HepG2 (cell line): ENCODE data around the gene GRK5. TPM values are rescaled to one million over a fixed set of nuclear protein-coding genes. Genes with fewer than 3 reads are reported as not detected.

ENCODE experiments used
- ARNT2 ChIP-seq: sonication (generic); formaldehyde crosslinking; IDR thresholded peaks from 2 replicates; pipeline ENCODE4 v1.8.0; 2022; ENCODE audit warnings: mild to moderate bottlenecking, low read depth, missing genetic modification reagents, moderate library complexity
- CEBPG ChIP-seq: IDR thresholded peaks from 2 replicates; pipeline ENCODE4 v1.6.1; 2016
- ELF3 ChIP-seq: IDR thresholded peaks from 2 replicates; pipeline ENCODE4 v1.6.1; 2016; ENCODE audit warnings: missing genetic modification reagents, missing compliant biosample characterization
- FOXA3 ChIP-seq: IDR thresholded peaks from 2 replicates; pipeline ENCODE4 v1.6.1; 2016; ENCODE audit warnings: missing genetic modification reagents, missing compliant biosample characterization
- KDM5A ChIP-seq: fragments of 200-600 bp; sonication (generic); IDR thresholded peaks from 2 replicates; pipeline ENCODE4 v1.7.0; 2018; ENCODE audit warnings: antibody characterized with exemption, mild to moderate bottlenecking, low read length, borderline replicate concordance
- MTA3 ChIP-seq: sonication (generic); formaldehyde crosslinking; IDR thresholded peaks from 2 replicates; pipeline ENCODE4 v1.4.0; 2020; ENCODE audit warnings: missing genetic modification reagents
- RBM39 ChIP-seq: fragments of 200-400 bp; formaldehyde crosslinking; IDR thresholded peaks from one replicate; pipeline ENCODE4 v1.6.1; 2018; ENCODE audit warnings: antibody characterized with exemption, mild to moderate bottlenecking, low read depth, low read length; ENCODE audit not compliant: poor library complexity, severe bottlenecking
- SALL1 ChIP-seq: sonication (generic); formaldehyde crosslinking; IDR thresholded peaks from 2 replicates; pipeline ENCODE4 v1.8.0; 2022; ENCODE audit warnings: mild to moderate bottlenecking, missing genetic modification reagents
- SMC3 ChIP-seq: IDR thresholded peaks from 2 replicates; pipeline ENCODE4 v1.6.1; 2011; ENCODE audit warnings: low read length, improper control_type of control experiment
- SPEN ChIP-seq: sonication (generic); formaldehyde crosslinking; IDR thresholded peaks from 2 replicates; pipeline ENCODE4 v1.5.1; 2020; ENCODE audit warnings: low read depth, mild to moderate bottlenecking, missing genetic modification reagents
- SRY ChIP-seq: sonication (generic); formaldehyde crosslinking; IDR thresholded peaks from 2 replicates; pipeline ENCODE4 v1.8.0; 2022; ENCODE audit warnings: mild to moderate bottlenecking, missing genetic modification reagents
- TAF1 ChIP-seq: sonication (generic); formaldehyde crosslinking; IDR thresholded peaks from 2 replicates; pipeline ENCODE4 v1.4.0; 2020; ENCODE audit warnings: missing genetic modification reagents
- TMF1 ChIP-seq: sonication (generic); formaldehyde crosslinking; IDR thresholded peaks from 2 replicates; pipeline ENCODE4 v1.8.1; 2022; ENCODE audit warnings: low read depth, missing genetic modification reagents
- ZNF275 ChIP-seq: sonication (generic); formaldehyde crosslinking; IDR thresholded peaks from 2 replicates; pipeline ENCODE4 v1.8.0; 2022; ENCODE audit warnings: missing genetic modification reagents, mild to moderate bottlenecking, inconsistent platforms, borderline replicate concordance
- ZNF343 ChIP-seq: sonication (generic); formaldehyde crosslinking; IDR thresholded peaks from 2 replicates; pipeline ENCODE4 v1.4.0; 2020; ENCODE audit warnings: mild to moderate bottlenecking, missing genetic modification reagents
- ZNF510 ChIP-seq: sonication (generic); formaldehyde crosslinking; IDR thresholded peaks from 2 replicates; pipeline ENCODE4 v1.4.0; 2020; ENCODE audit warnings: low read depth, mild to moderate bottlenecking, missing genetic modification reagents
- ZNF564 ChIP-seq: sonication (generic); formaldehyde crosslinking; IDR thresholded peaks from 2 replicates; pipeline ENCODE4 v1.8.1; 2023; ENCODE audit warnings: mild to moderate bottlenecking, missing genetic modification reagents
- ZSCAN25 ChIP-seq: sonication (generic); formaldehyde crosslinking; IDR thresholded peaks from 2 replicates; pipeline ENCODE4 v1.8.0; 2022; ENCODE audit warnings: mild to moderate bottlenecking, missing genetic modification reagents
- polyA plus RNA-seq, 8 experiments: library from polyadenylated mRNA; depleted of rRNA in 3 of 8; stranded (reverse) in 7 of 8; unstranded in 1 of 8; fragments of >200 nt; fragmentation: Illumina TruSeq in 4 of 8; extraction: Trizol in 4 of 8; gene quantifications; 2 replicates each; pipeline versions ENCODE4 v1.2.1 to v1.2.3, GENCODE V29; 2011 to 2016; ENCODE audit warnings: low read depth in 4 of 8, missing spikeins in 1 of 8, mixed read lengths in 1 of 8; ENCODE audit not compliant: insufficient read depth in 1 of 8
- total RNA-seq, 5 experiments: library from RNA; depleted of rRNA; stranded (reverse); fragments of >200 nt; fragmentation: Illumina TruSeq; extraction: Trizol; gene quantifications; 2 replicates each; pipeline ENCODE4 v1.2.3, GENCODE V29; 2016; ENCODE audit warnings: low read depth in 1 of 5
- TF ChIP-seq, protein P1 (sequence below): sonication (generic); formaldehyde crosslinking; IDR thresholded peaks from 2 replicates; pipeline ENCODE4 v1.4.0; 2020; ENCODE audit warnings: mild to moderate bottlenecking, missing genetic modification reagents
- TF ChIP-seq, protein P2 (sequence below): sonication (generic); formaldehyde crosslinking; IDR thresholded peaks from 2 replicates; pipeline ENCODE4 v1.4.0; 2020; ENCODE audit warnings: missing genetic modification reagents, borderline replicate concordance
- TF ChIP-seq, protein P3 (sequence below): sonication (generic); formaldehyde crosslinking; IDR thresholded peaks from 2 replicates; pipeline ENCODE4 v1.8.1; 2023; ENCODE audit warnings: mild to moderate bottlenecking, moderate library complexity, missing genetic modification reagents
- TF ChIP-seq, protein P4 (sequence below): IDR thresholded peaks from 2 replicates; pipeline ENCODE4 v1.6.1; 2016; ENCODE audit warnings: control low read depth

GRK5 gene
- total and polyA plus RNA-seq, 2 of the 13 experiments (the other 11 are each of a cell fraction or from before 2014, with no cell fraction given): 10.4 to 12.6 TPM

GRCh38 chr10:119323085-119324016 is 116.0 kb downstream of the GRK5 start (continued):
- TF ChIP-seq, protein P1, sequence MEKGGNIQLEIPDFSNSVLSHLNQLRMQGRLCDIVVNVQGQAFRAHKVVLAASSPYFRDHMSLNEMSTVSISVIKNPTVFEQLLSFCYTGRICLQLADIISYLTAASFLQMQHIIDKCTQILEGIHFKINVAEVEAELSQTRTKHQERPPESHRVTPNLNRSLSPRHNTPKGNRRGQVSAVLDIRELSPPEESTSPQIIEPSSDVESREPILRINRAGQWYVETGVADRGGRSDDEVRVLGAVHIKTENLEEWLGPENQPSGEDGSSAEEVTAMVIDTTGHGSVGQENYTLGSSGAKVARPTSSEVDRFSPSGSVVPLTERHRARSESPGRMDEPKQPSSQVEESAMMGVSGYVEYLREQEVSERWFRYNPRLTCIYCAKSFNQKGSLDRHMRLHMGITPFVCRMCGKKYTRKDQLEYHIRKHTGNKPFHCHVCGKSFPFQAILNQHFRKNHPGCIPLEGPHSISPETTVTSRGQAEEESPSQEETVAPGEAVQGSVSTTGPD (CRISPR knock-in tag): no peak
- TF ChIP-seq ARNT2 (CRISPR knock-in tag): peak; percentile 55; the same call in 1 of the 2 replicates
- TF ChIP-seq, protein P2, sequence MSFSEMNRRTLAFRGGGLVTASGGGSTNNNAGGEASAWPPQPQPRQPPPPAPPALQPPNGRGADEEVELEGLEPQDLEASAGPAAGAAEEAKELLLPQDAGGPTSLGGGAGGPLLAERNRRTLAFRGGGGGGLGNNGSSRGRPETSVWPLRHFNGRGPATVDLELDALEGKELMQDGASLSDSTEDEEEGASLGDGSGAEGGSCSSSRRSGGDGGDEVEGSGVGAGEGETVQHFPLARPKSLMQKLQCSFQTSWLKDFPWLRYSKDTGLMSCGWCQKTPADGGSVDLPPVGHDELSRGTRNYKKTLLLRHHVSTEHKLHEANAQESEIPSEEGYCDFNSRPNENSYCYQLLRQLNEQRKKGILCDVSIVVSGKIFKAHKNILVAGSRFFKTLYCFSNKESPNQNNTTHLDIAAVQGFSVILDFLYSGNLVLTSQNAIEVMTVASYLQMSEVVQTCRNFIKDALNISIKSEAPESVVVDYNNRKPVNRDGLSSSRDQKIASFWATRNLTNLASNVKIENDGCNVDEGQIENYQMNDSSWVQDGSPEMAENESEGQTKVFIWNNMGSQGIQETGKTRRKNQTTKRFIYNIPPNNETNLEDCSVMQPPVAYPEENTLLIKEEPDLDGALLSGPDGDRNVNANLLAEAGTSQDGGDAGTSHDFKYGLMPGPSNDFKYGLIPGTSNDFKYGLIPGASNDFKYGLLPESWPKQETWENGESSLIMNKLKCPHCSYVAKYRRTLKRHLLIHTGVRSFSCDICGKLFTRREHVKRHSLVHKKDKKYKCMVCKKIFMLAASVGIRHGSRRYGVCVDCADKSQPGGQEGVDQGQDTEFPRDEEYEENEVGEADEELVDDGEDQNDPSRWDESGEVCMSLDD (CRISPR knock-in tag): no peak
- TF ChIP-seq SMC3: 0 out of 2 replicates have a peak, but pooled peaks have one; percentile 6
- TF ChIP-seq KDM5A: no peak
- no peak; the same call in 1 of the 2 replicates for TF ChIP-seq FOXA3 (CRISPR knock-in tag)
- TF ChIP-seq ELF3: peak; percentile 46
- TF ChIP-seq SALL1 (CRISPR knock-in tag): peak; percentile 19; the same call in 1 of the 2 replicates
- peak; percentile 90 for TF ChIP-seq CEBPG (CRISPR knock-in tag)
- TF ChIP-seq TMF1: no peak
- no peak for TF ChIP-seq MTA3 (CRISPR knock-in tag)
- peak; percentile 53; the same call in 1 of the 2 replicates for TF ChIP-seq TAF1 (CRISPR knock-in tag)
- no peak for TF ChIP-seq RBM39
- no peak for TF ChIP-seq ZNF564 (CRISPR knock-in tag)
- no peak for TF ChIP-seq SRY (CRISPR knock-in tag)
- TF ChIP-seq ZSCAN25 (CRISPR knock-in tag): 0 out of 2 replicates have a peak, but pooled peaks have one; percentile 39
- no peak for TF ChIP-seq ZNF275 (CRISPR knock-in tag)
- peak; percentile 29; the same call in 1 of the 2 replicates for TF ChIP-seq SPEN (CRISPR knock-in tag)
- TF ChIP-seq, protein P3, sequence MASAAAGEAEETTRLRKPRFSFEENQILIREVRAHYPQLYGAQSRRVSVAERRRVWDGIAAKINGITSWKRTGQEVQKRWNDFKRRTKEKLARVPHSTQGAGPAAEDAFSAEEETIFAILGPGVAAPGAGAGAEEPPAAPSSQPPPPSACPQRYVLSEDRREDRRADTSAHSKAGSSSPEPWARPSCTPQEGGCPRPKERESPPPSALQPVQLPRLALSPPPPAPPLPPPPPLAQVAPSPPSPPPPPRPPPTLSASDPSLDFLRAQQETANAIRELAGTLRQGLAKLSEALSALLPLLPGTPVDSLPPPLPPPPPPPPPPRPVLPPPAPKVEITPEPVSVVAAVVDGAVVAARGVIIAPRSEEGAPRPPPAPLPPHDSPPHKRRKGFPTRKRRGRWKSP (CRISPR knock-in tag): no peak
- 0 out of 2 replicates have a peak, but pooled peaks have one; percentile 45 for TF ChIP-seq ZNF510 (CRISPR knock-in tag)
- no peak for TF ChIP-seq ZNF343 (CRISPR knock-in tag)
- TF ChIP-seq, protein P4, sequence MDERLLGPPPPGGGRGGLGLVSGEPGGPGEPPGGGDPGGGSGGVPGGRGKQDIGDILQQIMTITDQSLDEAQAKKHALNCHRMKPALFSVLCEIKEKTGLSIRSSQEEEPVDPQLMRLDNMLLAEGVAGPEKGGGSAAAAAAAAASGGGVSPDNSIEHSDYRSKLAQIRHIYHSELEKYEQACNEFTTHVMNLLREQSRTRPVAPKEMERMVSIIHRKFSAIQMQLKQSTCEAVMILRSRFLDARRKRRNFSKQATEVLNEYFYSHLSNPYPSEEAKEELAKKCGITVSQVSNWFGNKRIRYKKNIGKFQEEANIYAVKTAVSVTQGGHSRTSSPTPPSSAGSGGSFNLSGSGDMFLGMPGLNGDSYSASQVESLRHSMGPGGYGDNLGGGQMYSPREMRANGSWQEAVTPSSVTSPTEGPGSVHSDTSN (CRISPR knock-in tag): no peak
